K562 (cell line): Measurements from ENCODE around the gene FRMD4A. TPM values are rescaled to one million over a fixed set of nuclear protein-coding genes. Genes with fewer than 3 reads are reported as not detected.

Experiments used
- ARID3A ChIP-seq: IDR thresholded peaks from 2 replicates; pipeline ENCODE4 v1.6.1; 2012; ENCODE audit warnings: low read depth, low read length, improper control_type of control experiment, borderline replicate concordance
- CBFA2T3 ChIP-seq: fragments of 450-650 bp; IDR thresholded peaks from 2 replicates; pipeline ENCODE4 v1.6.1; 2017
- CHD2 ChIP-seq: IDR thresholded peaks from 2 replicates; pipeline ENCODE4 v1.6.1; 2011; ENCODE audit warnings: low read depth, low read length
- KAT8 ChIP-seq: fragments of 450-650 bp; IDR thresholded peaks from 2 replicates; pipeline ENCODE4 v1.6.1; 2016; ENCODE audit warnings: low read depth, mild to moderate bottlenecking
- MTF1 ChIP-seq: fragments of 250-450 bp; sonication (Bioruptor Pico); IDR thresholded peaks from 2 replicates; pipeline ENCODE4 v1.9.0; 2021; ENCODE audit warnings: moderate library complexity, mild to moderate bottlenecking, inconsistent platforms, borderline replicate concordance
- NRF1 ChIP-seq, 2 experiments: fragments of 450-650 bp; IDR thresholded peaks in 1 of 2; conservative IDR thresholded peaks in 1 of 2; 2 replicates each; pipeline ENCODE4 v1.6.1; 2014; ENCODE audit warnings: mild to moderate bottlenecking in 2 of 2
- RBM14 ChIP-seq: fragments of 200-400 bp; formaldehyde crosslinking; IDR thresholded peaks from 2 replicates; pipeline ENCODE4 v1.6.1; 2018; ENCODE audit warnings: low read depth, mild to moderate bottlenecking, low read length, moderate library complexity, borderline replicate concordance; ENCODE audit not compliant: insufficient read depth
- RBM22 ChIP-seq: fragments of 200-400 bp; formaldehyde crosslinking; IDR thresholded peaks from 2 replicates; pipeline ENCODE4 v1.6.1; 2018; ENCODE audit warnings: low read length, low read depth; ENCODE audit not compliant: poor library complexity, severe bottlenecking
- STAT5A ChIP-seq: IDR thresholded peaks from 2 replicates; pipeline ENCODE4 v1.6.1; 2012; ENCODE audit warnings: low read length, inconsistent platforms, borderline replicate concordance
- ZNF23 ChIP-seq: fragments of 250-450 bp; sonication (Bioruptor Pico); IDR thresholded peaks from 2 replicates; pipeline ENCODE4 v1.4.0; 2020; ENCODE audit warnings: mild to moderate bottlenecking
- ZNF740 ChIP-seq, 3 experiments: fragments of 200-800 bp in 1 of 3; sonication (Bioruptor generic) in 1 of 3; sonication (generic) in 1 of 3; formaldehyde crosslinking in 1 of 3; IDR thresholded peaks; 2 replicates each; pipeline versions ENCODE4 v1.6.1 to v1.8.0; 2016 to 2022; ENCODE audit warnings: mild to moderate bottlenecking in 2 of 3, missing compliant biosample characterization in 2 of 3, missing genetic modification characterization in 2 of 3, missing genetic modification reagents in 1 of 3
- polyA plus RNA-seq, 8 experiments: library from polyadenylated mRNA; depleted of rRNA in 4 of 8; stranded (reverse) in 5 of 8; unstranded in 3 of 8; fragments of >200 nt; fragmentation: Nextera tagmentation in 2 of 8; fragmentation: Illumina TruSeq in 1 of 8; extraction: Ambion mirVana in 2 of 8; extraction: Trizol in 1 of 8; gene quantifications; 2 replicates each; pipeline versions ENCODE4 v1.2.1 to v1.2.3, GENCODE V29; 2011 to 2014; ENCODE audit warnings: inconsistent platforms in 1 of 8, missing spikeins in 1 of 8
- total RNA-seq, 7 experiments: library from RNA; depleted of rRNA in 6 of 7; stranded (reverse); fragments of >200 nt in 6 of 7; fragmentation: Illumina TruSeq in 2 of 7; extraction: Trizol in 2 of 7; gene quantifications; 2 replicates each; pipeline versions ENCODE4 v1.2.1 to v1.2.3, GENCODE V29; 2011 to 2021; ENCODE audit warnings: low replicate concordance in 1 of 7

The FRMD4A gene
- total and polyA plus RNA-seq, 9 of the 15 experiments (the other 6 are each of a cell fraction or from before 2014, with no cell fraction given): 0.80 to 5.2 (median 3.0) TPM

- no peak for TF ChIP-seq ZNF740 (CRISPR knock-in tag; IDR thresholded peaks at IDR 0.05)
- no peak for TF ChIP-seq ZNF740 (tag; IDR thresholded peaks at IDR 0.05)
- peak; percentile 87 for TF ChIP-seq CBFA2T3
- TF ChIP-seq ZNF23 (CRISPR knock-in tag): no peak
- TF ChIP-seq ARID3A: no peak
- TF ChIP-seq NRF1 (conservative IDR thresholded peaks at IDR 0.05 in 1 of 2, IDR thresholded peaks at IDR 0.05 in 1 of 2): peak; percentile 39 to 43; a peak in 3 of 4 replicates
- no peak for TF ChIP-seq RBM22
- no peak for TF ChIP-seq CHD2
- no peak for TF ChIP-seq KAT8
- TF ChIP-seq RBM14: no peak
- peak; percentile 59; the same call in 1 of the 2 replicates for TF ChIP-seq STAT5A
- TF ChIP-seq MTF1 (CRISPR knock-in tag): no peak
- TF ChIP-seq, all 486 proteins: peak for 30
Measured at GRCh38 chr10:13930120-13930519, 400.6 kb downstream of the FRMD4A start (continued).
